GM12875 (cell line): Measurements from ENCODE around the gene TEX29.

Source experiments
- H3K4me3 ChIP-seq: one replicate; pipeline ENCODE4 v1.5.1; 2011; ENCODE audit warnings: low read depth, low read length, control low read depth
- CTCF ChIP-seq: IDR thresholded peaks from 2 replicates; pipeline ENCODE4 v1.5.1; 2011; ENCODE audit warnings: low read depth, mild to moderate bottlenecking, control low read depth, inconsistent platforms, low read length, moderate library complexity, borderline replicate concordance; ENCODE audit not compliant: insufficient read depth

The TEX29 gene

DNA sequence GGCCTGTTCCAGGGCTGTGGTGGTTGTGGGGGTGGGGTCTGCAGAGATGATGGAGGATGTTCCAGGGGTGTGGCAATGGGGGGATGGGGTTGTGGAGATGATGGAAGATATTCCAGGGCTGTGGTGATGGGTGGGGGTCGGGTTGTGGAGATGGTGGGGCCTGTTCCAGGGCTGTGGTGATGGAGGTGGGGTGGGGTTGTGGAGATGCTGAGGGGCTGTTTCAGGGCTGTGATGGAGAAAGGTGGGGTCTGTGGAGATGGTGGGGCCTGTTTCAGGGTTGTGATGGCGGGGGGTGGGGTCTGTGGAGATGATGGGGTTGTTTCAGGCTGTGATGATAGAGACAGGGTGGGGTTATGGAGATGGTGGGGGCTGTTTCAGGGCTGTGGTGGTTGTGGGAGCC lies 62.0 kb downstream of the TEX29 start:
- TF ChIP-seq CTCF = no peak
- H3K4me3 ChIP-seq = no peak overlapping the region

GRCh38 chr13:111382877-111383276 lies 62.4 kb downstream of the TEX29 start:
- TF ChIP-seq CTCF = no peak
- no peak overlapping the region for H3K4me3 ChIP-seq

- TF ChIP-seq CTCF = no peak
- no peak overlapping the region for H3K4me3 ChIP-seq
Measured at GRCh38 chr13:111383591-111384440, 63.4 kb downstream of the TEX29 start.

DNA sequence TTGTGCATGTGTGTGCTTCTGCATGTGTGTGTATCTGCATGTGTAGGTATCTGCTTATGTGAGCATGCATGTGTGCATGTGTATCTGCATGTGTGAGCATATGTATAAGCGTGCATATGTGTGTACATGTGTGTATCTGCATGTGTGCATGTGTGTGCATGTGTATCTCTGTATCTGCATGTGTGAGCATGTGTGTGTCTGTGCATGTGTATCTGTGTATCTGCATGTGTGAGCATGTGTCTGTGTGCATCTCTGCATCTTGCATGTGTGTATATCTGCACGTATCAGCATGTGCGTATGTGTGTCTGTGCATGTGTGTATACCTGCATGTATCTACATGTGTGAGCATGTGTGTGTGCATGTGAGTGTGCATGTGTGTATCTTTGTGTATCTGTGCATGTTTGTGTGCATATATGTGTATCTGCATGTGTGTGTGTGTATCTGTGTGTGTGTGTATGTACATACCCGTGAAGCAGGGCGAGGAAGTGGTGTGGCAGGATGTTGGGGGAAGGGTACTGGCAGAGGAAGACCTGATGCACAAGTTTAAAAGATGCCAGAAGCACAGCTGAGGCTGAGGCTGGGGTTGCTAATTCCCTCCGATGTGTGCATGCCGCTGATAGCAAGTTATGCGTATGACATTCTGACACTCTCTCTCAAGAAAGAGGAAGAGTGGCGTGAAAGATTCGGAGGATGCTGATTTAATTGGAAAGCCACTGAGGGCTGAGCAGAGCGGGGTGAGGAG lies 64.2 kb downstream of the TEX29 start:
- no peak for TF ChIP-seq CTCF
- H3K4me3 ChIP-seq = no peak overlapping the region

- H3K4me3 ChIP-seq = no peak overlapping the region
- no peak for TF ChIP-seq CTCF
Measured at GRCh38 chr13:111385183-111385857, 64.9 kb downstream of the TEX29 start.

DNA sequence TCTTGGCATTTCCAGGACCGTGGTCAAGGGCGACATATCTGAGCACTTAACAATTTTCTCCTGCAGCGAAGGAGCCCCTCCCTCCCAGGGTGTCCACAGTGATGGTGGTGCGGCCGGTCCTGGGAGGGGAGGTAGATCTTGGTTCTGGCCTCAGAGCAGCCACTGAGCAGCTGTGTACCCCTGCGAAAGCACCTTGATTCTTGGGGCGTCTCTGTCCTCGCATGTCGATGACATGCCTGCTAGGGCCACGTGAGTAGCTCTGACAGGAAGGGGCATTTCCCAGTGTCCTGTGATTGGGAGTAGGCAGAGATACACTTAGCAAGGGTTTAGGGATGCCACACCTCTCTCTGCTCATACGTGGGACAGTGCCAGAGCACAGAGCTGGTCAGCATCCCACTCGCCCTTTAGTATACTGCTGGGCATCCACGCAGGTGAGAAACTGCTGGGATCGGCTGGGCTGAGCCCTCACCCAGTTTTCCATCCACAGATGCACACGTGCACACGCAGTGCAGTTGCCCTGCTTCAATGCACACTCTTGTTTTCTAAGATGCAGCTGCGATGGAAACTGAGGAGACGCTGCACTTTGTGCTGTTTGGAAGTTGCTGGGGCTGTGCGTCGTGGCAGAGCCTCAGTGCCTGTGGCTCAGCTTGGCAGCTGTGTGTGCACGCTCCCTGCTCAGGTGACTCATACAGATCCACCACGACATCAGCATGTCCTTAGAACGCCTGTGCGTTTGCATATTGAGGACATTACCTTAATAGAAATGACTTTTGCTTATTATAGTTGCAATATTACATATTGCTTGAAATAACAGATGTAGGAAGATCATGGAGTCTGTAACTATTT lies 66.8 kb downstream of the TEX29 start:
- no peak for TF ChIP-seq CTCF

More for the DNA sequence above, 66.8 kb downstream of the TEX29 start:
- no peak overlapping the region for H3K4me3 ChIP-seq
